ENCODE data around the gene CD37. TPM values are rescaled to one million over a fixed set of nuclear protein-coding genes. Genes with fewer than 3 reads are reported as not detected.

CD37 gene
- total RNA-seq, 1 donor from 2014 or later: 1,688 TPM

DNA sequence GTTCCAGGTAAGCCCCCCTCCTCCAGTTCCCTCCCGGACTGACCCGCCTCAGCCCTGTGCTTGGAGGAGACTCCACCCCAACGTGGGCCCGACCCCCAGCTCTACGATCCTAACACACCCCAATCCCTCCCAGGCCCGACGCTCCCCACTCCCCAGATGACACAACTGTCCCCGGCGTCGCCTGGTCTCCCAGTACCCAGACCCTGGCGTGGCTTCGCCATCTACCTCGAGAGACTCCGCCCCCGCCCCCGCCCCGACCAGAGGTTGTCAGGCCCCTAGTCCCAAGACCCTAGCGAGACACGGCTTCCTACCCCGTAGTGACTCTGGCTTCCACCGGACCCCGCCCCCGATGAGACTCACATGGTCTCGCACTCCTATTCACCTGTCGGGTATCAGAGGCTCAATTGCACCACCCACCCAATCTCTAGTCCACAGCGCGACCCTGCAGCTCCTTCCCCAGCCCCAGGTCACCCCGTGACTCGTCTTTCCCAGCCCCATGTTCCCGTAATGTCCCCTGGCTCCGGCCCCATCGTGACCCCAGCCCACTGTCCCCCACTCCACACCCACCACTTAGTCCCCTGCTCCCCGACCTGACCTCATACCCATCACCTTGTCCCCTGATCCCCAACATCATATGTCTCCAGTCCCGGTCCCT is 2.9 kb downstream of the CD37 start:
- TF ChIP-seq, protein P1, sequence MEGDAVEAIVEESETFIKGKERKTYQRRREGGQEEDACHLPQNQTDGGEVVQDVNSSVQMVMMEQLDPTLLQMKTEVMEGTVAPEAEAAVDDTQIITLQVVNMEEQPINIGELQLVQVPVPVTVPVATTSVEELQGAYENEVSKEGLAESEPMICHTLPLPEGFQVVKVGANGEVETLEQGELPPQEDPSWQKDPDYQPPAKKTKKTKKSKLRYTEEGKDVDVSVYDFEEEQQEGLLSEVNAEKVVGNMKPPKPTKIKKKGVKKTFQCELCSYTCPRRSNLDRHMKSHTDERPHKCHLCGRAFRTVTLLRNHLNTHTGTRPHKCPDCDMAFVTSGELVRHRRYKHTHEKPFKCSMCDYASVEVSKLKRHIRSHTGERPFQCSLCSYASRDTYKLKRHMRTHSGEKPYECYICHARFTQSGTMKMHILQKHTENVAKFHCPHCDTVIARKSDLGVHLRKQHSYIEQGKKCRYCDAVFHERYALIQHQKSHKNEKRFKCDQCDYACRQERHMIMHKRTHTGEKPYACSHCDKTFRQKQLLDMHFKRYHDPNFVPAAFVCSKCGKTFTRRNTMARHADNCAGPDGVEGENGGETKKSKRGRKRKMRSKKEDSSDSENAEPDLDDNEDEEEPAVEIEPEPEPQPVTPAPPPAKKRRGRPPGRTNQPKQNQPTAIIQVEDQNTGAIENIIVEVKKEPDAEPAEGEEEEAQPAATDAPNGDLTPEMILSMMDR (IDR thresholded peaks at IDR 0.05): no peak
- H3K4me1 Mint-ChIP-seq: peaks cover 90% of the 10 kb centered on the region
- peak overlapping the region; percentile 100 for H3K27ac Mint-ChIP-seq
- intact Hi-C loops (cut with micrococcal nuclease): loop anchor here (10.0 kb wide), 2 partner anchors 557 to 1007 kb away; partner anchors contain the start of gene IL4I1
- H3K9me3 Mint-ChIP-seq: no peaks in the 10 kb centered on the region
- DNase-seq (peak; percentile 14), ATAC-seq (ENCODE audit: low read depth) (no peak)
- ChIA-PET CTCF (no interaction called here), POLR2A (interaction anchor here (0.6 to 19.9 kb wide), 12 partner anchors 10 to 158 kb away, joined by 3 to 757 read pairs (median 16); partner anchors contain the start of genes ALDH16A1, CD37, PIH1D1 and RPS11)
- peaks cover 78% of the 10 kb centered on the region for H3K36me3 Mint-ChIP-seq (ENCODE audit: low read depth)
- peak overlapping the region; percentile 100 for H3K4me3 Mint-ChIP-seq
- H3K27me3 Mint-ChIP-seq: no peaks in the 10 kb centered on the region

GRCh38 chr19:49338691-49339300 is 3.6 kb downstream of the CD37 start:
- H3K4me1 Mint-ChIP-seq: peaks cover 85% of the 10 kb centered on the region
- H3K36me3 Mint-ChIP-seq (ENCODE audit: low read depth): peaks cover 77% of the 10 kb centered on the region
- POLR2A ChIA-PET: interaction anchor here (0.6 to 19.9 kb wide), 12 partner anchors 11 to 157 kb away, joined by 3 to 757 read pairs (median 23); partner anchors contain the start of genes ALDH16A1, CD37, KASH5 and PIH1D1
- H3K27ac Mint-ChIP-seq: peak overlapping the region; percentile 100
- ATAC-seq (ENCODE audit: low read depth): peak; percentile 12
- H3K4me3 Mint-ChIP-seq: peak overlapping the region; percentile 100
- no peaks in the 10 kb centered on the region for H3K9me3 Mint-ChIP-seq
- DNase-seq: peak; percentile 57
- intact Hi-C loops (cut with micrococcal nuclease): loop anchor here (10.0 kb wide), 2 partner anchors 556 to 1006 kb away; partner anchors contain the start of gene IL4I1
- CTCF ChIA-PET: interaction anchor here (1.5 to 3.0 kb wide), 2 partner anchors 50 to 52 kb away, joined by 3 to 7 read pairs; no protein-coding TSS in a partner anchor
- TF ChIP-seq, protein P1 (IDR thresholded peaks at IDR 0.05): no peak
- H3K27me3 Mint-ChIP-seq: no peaks in the 10 kb centered on the region

DNA sequence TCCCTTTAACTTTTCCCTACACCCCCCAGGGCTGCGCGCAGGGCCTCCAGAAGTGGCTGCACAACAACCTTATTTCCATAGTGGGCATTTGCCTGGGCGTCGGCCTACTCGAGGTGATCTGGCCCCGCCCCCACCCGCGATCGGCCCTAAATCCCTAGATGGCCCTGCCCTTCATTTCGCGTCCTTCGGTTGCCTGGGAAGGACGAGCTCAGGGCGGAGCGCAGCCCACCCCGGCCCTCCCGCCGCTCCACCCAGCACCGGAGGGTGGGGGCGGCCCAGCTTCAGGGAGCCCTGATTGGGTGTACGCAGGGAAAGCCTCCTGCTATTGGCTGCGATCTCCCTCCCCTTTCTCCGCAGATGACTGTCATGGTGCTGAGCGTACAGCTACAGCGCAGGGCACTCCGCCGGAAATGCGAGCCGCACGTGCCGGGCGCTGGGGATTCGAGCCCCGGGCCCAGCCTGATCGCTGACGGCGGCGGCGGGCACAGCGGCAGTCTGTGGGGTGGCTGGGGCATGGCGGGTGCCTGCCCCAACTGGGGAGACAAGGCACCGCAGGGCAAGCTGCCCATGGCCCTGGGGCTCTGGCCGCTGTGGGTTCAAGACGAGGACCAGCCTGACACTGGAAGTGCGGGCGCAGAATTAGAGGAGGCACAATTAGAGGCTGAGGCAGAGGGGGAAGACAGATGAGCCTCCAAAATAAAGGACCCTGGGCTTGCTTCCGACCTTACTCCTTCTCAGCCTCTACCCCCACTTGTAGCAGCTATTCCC is 4.3 kb downstream of the CD37 start:
- Mint-ChIP-seq H3K4me1 (peaks cover 81% of the 10 kb centered on the region), H3K4me3 (peak overlapping the region; percentile 100), H3K27ac (peak overlapping the region; percentile 100), H3K36me3 (ENCODE audit: low read depth) (peaks cover 74% of the 10 kb centered on the region), H3K9me3 (no peaks in the 10 kb centered on the region), H3K27me3 (no peaks in the 10 kb centered on the region)
- ChIA-PET POLR2A (interaction anchor here (0.6 to 19.9 kb wide), 31 partner anchors 12 to 301 kb away, joined by 3 to 757 read pairs (median 8); partner anchors contain the start of genes ALDH16A1, CD37, DKKL1 and KASH5), CTCF (interaction anchor here (0.6 to 3.0 kb wide), 6 partner anchors 13 to 72 kb away, joined by 3 to 7 read pairs (median 5); no protein-coding TSS in a partner anchor)
- TF ChIP-seq, protein P1 (IDR thresholded peaks at IDR 0.05): no peak
- intact Hi-C loops (cut with micrococcal nuclease): loop anchor here (1.0 to 10.0 kb wide), 8 partner anchors 11 to 1005 kb away; partner anchors contain the start of genes ALDH16A1, DKKL1 and IL4I1
- peak; percentile 35 for DNase-seq
- no peak for ATAC-seq (ENCODE audit: low read depth)

DNA sequence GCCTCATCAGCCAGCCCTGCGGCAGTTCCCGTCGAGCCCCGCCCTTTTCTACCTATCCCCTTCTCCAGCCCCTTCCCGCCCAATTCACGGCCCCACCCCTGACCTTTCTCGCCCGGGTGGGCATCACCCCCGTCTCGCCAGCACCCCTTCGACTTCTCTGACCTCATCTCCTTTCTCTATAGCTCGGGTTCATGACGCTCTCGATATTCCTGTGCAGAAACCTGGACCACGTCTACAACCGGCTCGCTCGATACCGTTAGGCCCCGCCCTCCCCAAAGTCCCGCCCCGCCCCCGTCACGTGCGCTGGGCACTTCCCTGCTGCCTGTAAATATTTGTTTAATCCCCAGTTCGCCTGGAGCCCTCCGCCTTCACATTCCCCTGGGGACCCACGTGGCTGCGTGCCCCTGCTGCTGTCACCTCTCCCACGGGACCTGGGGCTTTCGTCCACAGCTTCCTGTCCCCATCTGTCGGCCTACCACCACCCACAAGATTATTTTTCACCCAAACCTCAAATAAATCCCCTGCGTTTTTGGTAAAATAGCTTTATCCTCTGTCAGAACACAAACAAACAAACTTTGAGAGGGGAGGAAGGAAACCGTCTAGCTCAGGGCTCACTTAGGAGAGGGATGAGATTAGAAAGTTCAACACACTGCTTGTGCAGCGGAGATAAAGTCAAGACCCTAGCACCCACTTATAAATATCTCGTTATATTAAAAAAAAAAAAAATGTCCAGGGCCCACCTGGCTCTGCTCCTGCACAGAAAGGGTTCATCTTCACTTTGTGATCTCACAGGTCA is 5.1 kb downstream of the CD37 start:
- H3K27me3 Mint-ChIP-seq: no peaks in the 10 kb centered on the region
- ATAC-seq (ENCODE audit: low read depth) (peak; percentile 72), DNase-seq (peak; percentile 93)
- CTCF ChIA-PET: interaction anchor here (0.6 to 3.0 kb wide), 7 partner anchors 14 to 74 kb away, joined by 3 to 7 read pairs (median 4); no protein-coding TSS in a partner anchor
- H3K9me3 Mint-ChIP-seq: no peaks in the 10 kb centered on the region
- POLR2A ChIA-PET: interaction anchor here (0.5 to 19.9 kb wide), 43 partner anchors 12 to 534 kb away, joined by 3 to 757 read pairs (median 6); partner anchors contain the start of genes ALDH16A1, CD37, DKKL1 and KASH5
- intact Hi-C loops (cut with micrococcal nuclease): loop anchor here (1.0 to 2.0 kb wide), 6 partner anchors 12 to 113 kb away; partner anchors contain the start of genes ALDH16A1 and DKKL1
- peak overlapping the region; percentile 93 for H3K27ac Mint-ChIP-seq
- H3K36me3 Mint-ChIP-seq (ENCODE audit: low read depth): peaks cover 79% of the 10 kb centered on the region
- TF ChIP-seq, protein P1 (IDR thresholded peaks at IDR 0.05): no peak
- peak overlapping the region; percentile 80 for H3K4me3 Mint-ChIP-seq
- H3K4me1 Mint-ChIP-seq: peaks cover 83% of the 10 kb centered on the region

All from activated B cell treated with CpG ODN at 0.5 μM for 24 hours (primary cell).